Cardiac muscle cell (in vitro differentiated cells and primary cell): ENCODE results near the gene ADK. TPM values are rescaled to one million over a fixed set of nuclear protein-coding genes. Genes with fewer than 3 reads are reported as not detected.
A peak's percentile ranks its signal among the peaks of the same experiment; 100 is the strongest.

ENCODE experiments used
- DNase-seq, 2 donors: peaks; one replicate each; pipeline versions ENCODE4 v3.0.0 to v3.0.0-alpha.2; 2010 to 2017; ENCODE audit warnings: low read depth in 1 of 2, low spot score in 1 of 2
- H3K27ac ChIP-seq: fragments of 200-600 bp; sonication (generic); 2 replicates; pipeline ENCODE4 v1.5.1; 2016
- H3K27me3 ChIP-seq: fragments of 200-600 bp; sonication (generic); 2 replicates; pipeline ENCODE4 v1.6.0; 2016; ENCODE audit warnings: control low read depth
- H3K36me3 ChIP-seq: fragments of 200-600 bp; sonication (generic); 2 replicates; pipeline ENCODE4 v1.5.1; 2016; ENCODE audit warnings: control low read depth
- H3K4me1 ChIP-seq: fragments of 200-600 bp; sonication (generic); 2 replicates; pipeline ENCODE4 v1.8.1; 2017; ENCODE audit warnings: low read depth, mild to moderate bottlenecking, mixed run types
- H3K4me3 ChIP-seq: fragments of 200-600 bp; sonication (generic); 2 replicates; pipeline ENCODE4 v1.5.1; 2016; ENCODE audit warnings: mild to moderate bottlenecking
- H3K9me3 ChIP-seq: fragments of 200-600 bp; sonication (generic); 2 replicates; pipeline ENCODE4 v1.5.1; 2017; ENCODE audit warnings: low read depth, mild to moderate bottlenecking, control low read depth
- CTCF ChIP-seq: IDR thresholded peaks from 2 replicates; pipeline ENCODE4 v1.5.1; 2012; ENCODE audit warnings: low read depth, mild to moderate bottlenecking, low read length
- polyA plus RNA-seq: library from polyadenylated mRNA; unstranded; fragments of >200 nt; fragmentation: Nextera tagmentation; extraction: Ambion mirVana; gene quantifications from 2 replicates; pipeline ENCODE4 v1.2.1, GENCODE V29; 2016
- total RNA-seq: library from RNA; depleted of rRNA; stranded (reverse); fragments of >200 nt; gene quantifications from 2 replicates; pipeline ENCODE4 v1.2.3, GENCODE V29; 2016

The ADK gene
- total and polyA plus RNA-seq, 2 experiments from 2014 or later, result 24.8 to 57.4 TPM

- no peak for DNase-seq
- Histone ChIP-seq H3K9me3 (no peaks in the 10 kb centered on the region), H3K4me1 (no peaks in the 10 kb centered on the region), H3K27me3 (no peaks in the 10 kb centered on the region), H3K36me3 (peaks cover 72% of the 10 kb centered on the region), H3K4me3 (no peak overlapping the region), H3K27ac (peak overlapping the region; percentile 48)
- TF ChIP-seq CTCF, result no peak
Observed at GRCh38 chr10:74118804-74119203, 32.2 kb upstream of the ADK start.

- H3K27me3 ChIP-seq, result no peaks in the 10 kb centered on the region
- peaks cover 70% of the 10 kb centered on the region for H3K36me3 ChIP-seq
- no peaks in the 10 kb centered on the region for H3K4me1 ChIP-seq
- H3K27ac ChIP-seq, result peak overlapping the region; percentile 55
- no peak for TF ChIP-seq CTCF
- H3K4me3 ChIP-seq, result no peak overlapping the region
- DNase-seq, result no peak
- no peaks in the 10 kb centered on the region for H3K9me3 ChIP-seq
Observed at GRCh38 chr10:74120911-74121310, 30.1 kb upstream of the ADK start.

DNA sequence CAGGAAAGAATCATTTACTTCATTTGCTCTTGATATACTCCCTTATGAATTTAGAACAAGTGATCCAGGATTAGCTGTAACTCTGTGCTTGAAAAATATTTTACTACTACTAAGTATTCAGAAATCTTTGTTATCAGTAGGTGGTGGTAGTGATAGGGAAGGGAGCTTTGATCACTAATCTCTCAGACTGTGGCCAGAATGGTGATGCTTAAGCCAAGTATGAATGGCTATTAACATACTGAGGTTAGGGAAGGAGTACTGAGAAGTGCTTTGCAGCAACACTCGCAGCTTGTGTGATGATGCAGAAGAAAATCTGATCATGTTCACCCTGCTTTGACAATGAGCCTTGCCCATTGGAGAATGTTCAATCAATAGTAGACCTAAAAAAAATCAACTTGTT, 29.7 kb upstream of the ADK start:
- Histone ChIP-seq H3K4me3 (no peak overlapping the region), H3K4me1 (no peaks in the 10 kb centered on the region), H3K9me3 (no peaks in the 10 kb centered on the region), H3K27me3 (no peaks in the 10 kb centered on the region), H3K36me3 (peaks cover 70% of the 10 kb centered on the region), H3K27ac (peak overlapping the region; percentile 55)
- no peak for TF ChIP-seq CTCF
- no peak for DNase-seq

- Histone ChIP-seq H3K27me3 (no peaks in the 10 kb centered on the region), H3K4me3 (no peak overlapping the region), H3K36me3 (peaks cover 66% of the 10 kb centered on the region), H3K4me1 (no peaks in the 10 kb centered on the region), H3K27ac (peak overlapping the region; percentile 55), H3K9me3 (no peaks in the 10 kb centered on the region)
- DNase-seq, result no peak
- TF ChIP-seq CTCF, result no peak
Observed at GRCh38 chr10:74122060-74122459, 29.0 kb upstream of the ADK start.

DNA sequence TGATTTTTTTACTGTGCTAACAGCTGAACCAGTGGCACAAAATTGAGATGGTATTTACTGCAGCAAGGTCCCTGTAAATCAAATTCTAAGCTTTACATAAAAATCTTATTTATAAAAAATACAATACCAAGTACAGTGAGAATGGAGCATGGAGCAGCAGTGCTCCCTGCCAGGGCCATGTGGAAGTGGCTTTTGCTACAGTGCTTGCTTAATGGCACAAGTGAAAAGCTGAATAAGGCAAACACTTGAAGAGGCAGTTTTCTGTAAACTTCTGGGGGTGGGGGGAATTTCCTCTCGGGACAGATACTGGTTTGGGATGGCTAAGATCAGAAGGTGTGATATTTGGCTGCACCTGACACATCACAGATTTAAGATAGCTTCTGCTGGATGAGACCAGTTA, 27.9 kb upstream of the ADK start:
- no peaks in the 10 kb centered on the region for H3K4me1 ChIP-seq
- DNase-seq, result no peak
- peaks cover 60% of the 10 kb centered on the region for H3K36me3 ChIP-seq
- H3K27ac ChIP-seq, result no peak overlapping the region
- H3K9me3 ChIP-seq, result no peaks in the 10 kb centered on the region
- no peak for TF ChIP-seq CTCF
- no peaks in the 10 kb centered on the region for H3K27me3 ChIP-seq
- H3K4me3 ChIP-seq, result no peak overlapping the region
